ENCODE results near the gene BRME1.
A peak's percentile ranks its signal among the peaks of the same experiment; 100 is the strongest.

The BRME1 gene

DNA sequence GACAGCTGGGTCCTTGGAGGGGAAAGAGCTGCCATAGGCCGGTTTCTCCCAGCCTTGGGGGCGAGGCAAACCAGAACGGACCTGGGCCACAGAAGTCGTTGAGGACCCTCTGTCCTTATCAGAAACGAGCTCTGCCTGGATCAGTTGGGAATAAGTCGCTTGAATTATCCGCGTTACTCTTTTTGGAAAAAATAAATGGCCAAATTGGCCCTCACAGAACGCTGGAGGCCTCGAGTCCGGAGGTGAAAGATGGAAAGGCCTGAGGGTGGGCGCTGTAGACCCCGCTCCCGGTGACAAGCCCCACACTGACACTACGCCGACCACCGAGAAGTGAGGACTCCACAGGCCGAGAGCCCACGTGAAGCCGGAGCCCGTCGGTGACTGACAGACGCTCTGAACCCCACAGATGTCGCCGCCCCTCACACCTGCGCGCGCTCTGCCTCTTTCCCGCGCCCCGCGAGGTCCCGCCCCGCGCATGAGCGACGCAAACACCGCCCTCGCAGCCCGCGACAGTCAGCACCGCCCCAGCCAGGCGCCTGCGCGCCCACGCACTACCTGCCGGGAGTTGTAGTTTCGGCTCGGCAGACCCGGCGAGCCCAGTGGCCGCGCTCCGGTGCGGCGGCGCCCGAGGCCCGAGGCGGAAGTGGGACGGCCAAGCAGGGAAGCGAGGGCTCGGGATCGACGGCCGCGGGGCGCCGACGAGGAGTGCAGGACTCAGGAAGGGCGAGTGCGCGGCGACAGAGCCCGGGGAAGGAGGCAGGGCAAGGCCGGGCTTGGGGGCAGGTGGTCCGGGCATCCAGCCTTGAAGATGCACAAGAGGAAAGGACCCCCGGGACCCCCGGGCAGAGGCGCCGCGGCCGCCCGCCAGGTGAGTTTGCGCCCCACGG lies at the start of gene BRME1, which contains the start of gene CC2D1A:
BRME1 (minus strand) TSS at position 484 of the 887 bp plus-strand sequence. CDS start 1,225 bp downstream, outside the sequence.
CC2D1A (plus strand) TSS at position 568 of the 887 bp plus-strand sequence; CDS start at position 809, 241 bp downstream.
- DNase-seq (ENCODE audit: low read depth in 3 of 3, low spot score in 1 of 3), result peak; percentile 77 to 92 (median 88)

DNA sequence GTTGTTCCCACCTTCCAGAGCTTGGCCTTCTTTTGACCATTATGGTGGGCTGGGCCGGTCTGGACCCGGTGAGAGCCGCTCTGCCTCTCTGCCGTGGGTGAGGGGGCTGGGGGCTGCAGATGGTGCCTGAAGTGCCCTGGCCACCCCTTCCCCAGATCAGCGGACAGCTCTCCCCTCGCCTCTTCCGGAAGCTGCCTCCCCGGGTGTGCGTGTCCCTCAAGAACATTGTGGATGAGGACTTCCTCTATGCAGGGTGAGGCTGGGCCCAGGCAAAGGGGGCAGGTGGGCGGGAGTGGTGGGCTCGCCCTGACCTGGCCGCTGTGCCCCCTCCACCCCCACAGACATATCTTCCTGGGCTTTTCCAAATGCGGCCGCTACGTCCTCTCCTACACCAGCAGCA lies 48.3 kb upstream of the BRME1 start:
- no peak for DNase-seq (ENCODE audit: low read depth in 3 of 3, low spot score in 1 of 3)

DNA sequence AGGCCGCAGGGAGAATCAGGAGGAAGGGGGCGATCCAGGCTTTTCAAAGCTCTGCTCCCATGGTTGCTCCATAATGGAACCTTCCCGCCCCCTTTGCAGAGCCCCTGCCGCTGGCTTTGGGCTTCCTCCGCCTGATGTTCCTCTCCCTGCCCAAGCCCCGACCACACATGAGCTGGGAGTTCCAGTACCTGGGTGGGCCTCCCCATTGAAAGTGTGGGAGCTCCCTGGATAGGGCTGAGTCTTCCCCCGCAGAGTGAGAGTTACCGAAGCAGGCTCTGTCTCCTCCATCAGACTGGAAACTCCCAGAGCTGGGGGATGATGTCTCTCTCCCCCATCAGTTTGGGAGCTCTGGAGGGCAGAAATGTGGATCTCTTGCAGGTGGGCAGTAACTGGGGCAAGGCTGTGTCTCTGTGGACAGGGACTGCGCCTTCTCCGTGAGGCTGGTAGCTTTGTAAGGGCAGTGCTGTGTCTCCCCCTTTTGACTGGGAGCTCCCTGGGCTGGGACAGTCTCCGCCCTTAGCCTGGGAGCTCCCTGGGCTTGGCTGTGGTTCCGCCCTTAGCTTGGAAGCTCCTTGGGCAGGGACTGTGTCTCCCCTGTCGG lies 47.1 kb upstream of the BRME1 start:
- DNase-seq (ENCODE audit: low read depth in 3 of 3, low spot score in 1 of 3), result no peak

DNA sequence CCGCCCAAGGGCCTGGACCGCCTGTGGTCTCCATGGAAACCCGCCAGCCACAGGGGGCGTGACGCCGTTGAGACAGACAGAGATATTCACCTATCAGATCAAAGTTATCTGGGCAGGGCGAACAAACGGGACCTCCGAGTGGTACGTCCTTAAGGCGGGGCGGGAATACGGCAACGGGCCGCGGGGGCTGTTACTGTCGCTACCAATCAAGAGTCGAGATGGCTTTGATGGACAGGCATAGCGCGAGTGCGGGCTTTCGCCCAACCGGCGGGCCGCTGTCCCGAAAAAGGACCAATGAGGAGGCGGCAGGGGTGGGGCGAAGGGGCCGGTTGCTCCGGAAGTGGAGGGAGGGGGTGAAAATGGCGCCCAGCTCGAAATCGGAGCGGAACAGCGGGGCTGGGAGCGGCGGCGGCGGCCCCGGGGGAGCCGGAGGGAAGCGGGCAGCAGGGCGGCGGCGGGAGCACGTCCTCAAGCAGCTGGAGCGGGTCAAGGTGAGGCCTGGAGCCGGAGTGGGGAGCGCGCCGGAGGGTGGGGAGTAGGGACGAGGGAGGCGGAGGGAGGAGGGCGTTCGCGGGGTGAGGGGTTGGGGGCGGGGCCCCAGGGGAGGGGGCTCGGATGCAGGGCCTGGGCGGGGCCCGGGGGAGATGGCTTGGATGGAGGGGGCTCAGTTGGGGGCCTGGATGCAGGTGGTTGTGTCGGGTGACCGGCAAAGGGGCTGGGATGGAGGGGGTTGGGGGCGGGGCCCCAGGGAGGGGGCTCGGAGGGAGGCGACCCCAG lies 46.4 kb upstream of the BRME1 start, which contains the start of gene DCAF15:
DCAF15 (plus strand) TSS at position 356 of the 777 bp plus-strand sequence; CDS start at position 360, 4 bp downstream.
- DNase-seq (ENCODE audit: low read depth in 3 of 3, low spot score in 1 of 3), result peak; percentile 93 to 99 (median 95)

DNA sequence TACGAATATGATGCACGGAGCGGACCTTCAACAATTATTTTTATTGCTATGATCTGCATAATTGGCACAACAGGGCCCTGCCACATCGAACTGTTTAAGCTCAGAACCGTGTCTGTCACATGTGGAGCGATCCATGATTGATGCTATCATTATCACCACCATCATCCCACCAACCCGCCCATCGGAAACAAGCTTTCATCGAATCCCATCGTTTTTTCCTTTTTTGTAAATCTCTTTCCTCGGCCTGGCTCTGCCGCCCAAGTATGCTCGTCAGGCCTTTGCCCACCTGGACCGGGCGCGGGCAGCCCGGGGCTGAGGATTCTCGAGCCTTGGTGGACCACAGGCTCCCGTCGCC lies 45.9 kb upstream of the BRME1 start:
- no peak for DNase-seq (ENCODE audit: low read depth in 3 of 3, low spot score in 1 of 3)

DNA sequence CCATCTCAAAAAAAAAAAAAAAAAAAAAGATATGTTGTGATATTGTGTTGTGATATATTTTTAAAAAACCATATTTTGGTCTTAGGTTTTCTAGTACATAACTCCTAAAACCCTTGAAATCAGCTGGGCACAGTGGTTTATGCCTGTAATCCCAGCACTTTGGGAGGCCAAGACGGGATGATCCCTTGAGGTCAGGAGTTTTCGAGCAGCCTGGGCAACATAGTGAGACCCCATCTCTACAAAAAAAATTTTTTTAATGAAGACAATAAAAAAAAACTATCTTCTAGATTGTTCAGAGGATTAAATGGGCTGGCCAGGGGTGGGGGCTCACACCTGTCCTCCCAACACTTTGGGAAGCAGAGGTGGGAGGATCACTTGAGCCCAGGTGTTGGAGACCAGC lies 45.1 kb upstream of the BRME1 start:
- no peak for DNase-seq (ENCODE audit: low read depth in 3 of 3, low spot score in 1 of 3)

DNA sequence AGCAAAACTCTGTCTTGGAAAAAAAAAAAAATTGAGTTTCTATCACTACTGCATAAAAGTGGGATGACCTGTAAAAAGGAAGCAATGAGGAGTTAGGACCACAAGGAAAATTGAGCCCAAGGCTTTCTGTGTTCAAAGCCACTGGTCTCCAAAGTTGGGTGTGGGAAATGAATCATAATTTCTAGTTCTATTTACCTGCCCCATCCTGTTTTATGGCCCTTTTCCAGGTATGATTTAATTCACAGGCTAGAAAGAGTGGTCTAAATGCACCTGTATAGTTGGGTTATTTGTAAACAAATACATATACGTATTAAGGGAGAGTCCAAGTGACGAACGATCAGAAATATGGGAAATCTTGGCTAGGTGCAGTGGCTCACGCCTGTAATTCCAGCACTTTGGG lies 40.5 kb upstream of the BRME1 start:
- DNase-seq (ENCODE audit: low read depth in 3 of 3, low spot score in 1 of 3), result no peak

DNA sequence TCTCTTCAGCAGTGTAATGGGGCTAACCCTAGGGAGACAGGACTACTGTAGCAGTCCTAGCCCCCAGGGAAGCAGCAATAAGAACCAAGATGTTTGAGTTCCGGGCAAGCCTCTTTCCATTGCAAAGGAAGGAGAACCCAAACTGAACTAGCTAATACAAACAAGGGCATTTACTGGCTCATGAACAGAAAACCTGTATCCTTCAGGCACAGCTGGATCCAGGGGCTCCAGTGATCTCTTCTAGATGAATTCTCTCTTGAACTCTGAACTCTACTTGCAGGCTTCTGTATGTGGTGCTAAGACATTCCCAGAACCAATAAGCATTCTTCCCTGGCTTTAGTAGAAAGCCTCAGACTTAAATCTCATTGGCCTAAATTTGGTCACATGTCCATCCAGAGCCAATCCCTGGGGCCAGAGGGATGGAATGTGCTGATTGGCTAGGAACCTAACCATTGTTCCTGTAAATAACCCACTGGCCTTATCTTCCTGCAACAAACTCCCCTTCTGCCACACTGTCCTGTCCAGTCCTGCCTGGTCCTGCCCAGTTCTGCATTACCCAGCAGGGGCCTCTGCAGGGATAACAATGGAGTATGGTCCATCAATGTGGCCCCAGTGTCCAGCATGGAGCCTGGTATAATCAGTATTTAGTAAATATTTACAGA lies 36.2 kb upstream of the BRME1 start:
- no peak for DNase-seq (ENCODE audit: low read depth in 3 of 3, low spot score in 1 of 3)

DNA sequence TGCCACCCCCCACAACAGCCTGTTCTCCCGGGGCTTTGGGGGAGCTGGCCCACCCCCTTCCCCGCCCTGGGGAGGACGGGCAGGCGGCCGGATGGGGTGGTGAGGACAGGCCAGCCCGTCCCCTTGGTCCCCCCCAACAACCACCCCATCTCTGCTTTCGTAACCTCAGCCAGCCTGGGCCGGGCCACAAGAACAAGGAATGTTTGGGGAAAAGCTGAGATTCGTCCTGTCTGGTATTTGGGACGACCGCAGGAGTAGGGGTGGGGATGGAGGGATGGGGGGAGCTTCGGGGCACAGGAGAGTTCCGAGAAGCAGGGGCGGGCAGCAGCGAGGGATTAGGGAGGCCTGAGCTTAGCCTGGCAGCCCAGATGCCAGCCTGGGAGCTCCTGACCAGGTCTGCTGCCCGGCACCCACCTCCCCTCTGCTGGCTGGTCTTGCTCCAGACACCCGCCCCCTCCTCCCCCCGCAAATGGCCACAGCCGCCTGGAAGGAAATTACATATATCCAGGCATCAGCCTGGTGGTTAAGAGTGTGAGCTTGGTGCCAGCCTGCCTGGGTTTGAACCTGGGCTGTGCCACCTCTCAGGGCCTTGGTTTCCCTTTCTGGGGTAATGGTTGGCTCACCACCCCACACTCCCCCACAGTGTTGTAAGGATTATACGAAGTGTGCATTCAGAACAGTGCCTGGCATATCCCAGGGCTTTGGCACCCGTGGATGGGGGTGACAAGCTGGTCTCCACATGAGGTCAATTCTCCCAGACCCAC lies 32.6 kb upstream of the BRME1 start, which contains the start of gene PODNL1:
PODNL1 (minus strand) TSS at position 117 of the 764 bp plus-strand sequence. CDS start 236 bp downstream, outside the sequence.
- DNase-seq (ENCODE audit: low read depth in 3 of 3, low spot score in 1 of 3), result no peak

DNA sequence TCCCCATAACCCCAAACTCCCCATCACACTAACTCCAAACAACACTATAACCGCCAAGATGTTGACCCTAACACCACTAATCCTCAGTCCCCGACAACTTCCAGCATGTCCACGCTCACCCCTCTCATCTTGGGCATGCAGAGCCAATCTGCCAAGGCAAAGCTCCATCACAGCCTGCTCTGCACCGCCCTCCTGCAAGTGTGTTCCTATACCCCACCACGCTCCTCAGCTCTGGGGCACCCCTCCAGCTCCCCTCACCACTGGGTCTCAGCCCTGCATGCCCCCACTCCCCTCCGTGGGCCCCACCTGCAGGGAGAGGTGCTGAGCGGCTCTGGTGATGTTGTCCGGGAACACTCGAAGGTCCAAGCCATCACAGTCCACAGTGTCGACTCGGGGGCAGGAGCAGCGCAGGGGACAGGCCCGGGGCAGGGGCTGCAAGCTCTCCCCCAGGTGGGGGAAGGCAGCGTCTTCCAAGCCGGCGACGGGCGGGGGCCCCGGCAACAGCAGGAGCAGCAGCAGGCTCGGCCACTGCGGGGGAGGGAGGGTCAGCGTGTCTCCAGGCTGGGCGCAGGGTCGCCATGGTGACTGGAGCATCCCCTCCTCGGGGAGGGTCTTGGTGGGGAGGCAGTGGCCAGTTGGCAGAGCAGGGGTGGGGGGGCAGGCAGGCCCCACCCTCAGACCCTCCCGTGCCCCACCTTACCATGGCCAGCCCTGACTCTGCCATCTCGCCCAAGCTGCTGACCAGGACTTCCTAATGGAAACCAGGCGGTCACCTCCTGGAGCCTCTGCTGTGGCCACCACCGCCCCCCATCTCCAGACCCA lies 31.8 kb upstream of the BRME1 start:
- no peak for DNase-seq (ENCODE audit: low read depth in 3 of 3, low spot score in 1 of 3)

DNA sequence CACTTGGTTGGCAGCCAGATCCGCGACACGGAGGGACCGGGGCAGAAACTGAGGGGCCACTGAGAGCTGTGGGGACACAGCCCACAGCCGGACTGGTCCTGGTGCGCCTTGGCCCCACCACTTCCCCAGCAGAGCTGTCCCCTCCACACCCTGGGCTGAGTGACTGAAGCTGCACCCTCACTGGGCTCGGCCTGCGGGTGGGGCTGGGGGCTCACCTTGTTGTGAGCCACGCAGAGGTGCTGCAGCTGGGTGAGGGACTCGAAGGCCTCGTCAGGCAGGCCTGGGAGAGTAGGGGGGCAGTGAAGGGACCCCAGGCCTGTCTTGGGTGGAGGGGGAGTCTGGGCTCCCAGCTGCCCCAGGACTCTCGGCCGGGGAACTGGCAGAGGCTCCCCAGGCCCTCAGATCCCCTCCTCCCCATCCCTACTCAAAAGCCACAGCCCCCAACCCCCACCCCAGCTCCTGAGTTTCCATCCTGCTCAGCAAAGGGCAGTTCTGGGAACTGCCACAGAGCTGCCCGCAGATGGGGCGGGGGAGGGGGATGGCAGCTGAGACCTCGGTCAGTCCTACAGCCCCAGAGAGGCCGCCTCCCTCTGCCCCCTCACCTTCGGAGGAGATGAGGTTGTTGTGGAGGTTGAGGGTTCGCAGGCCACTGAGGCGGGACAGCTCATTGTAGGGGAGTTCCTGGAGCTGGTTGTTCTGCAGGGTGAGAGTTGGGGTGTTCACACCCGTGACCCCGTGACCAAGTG lies 30.0 kb upstream of the BRME1 start:
- DNase-seq (ENCODE audit: low read depth in 3 of 3, low spot score in 1 of 3), result no peak

DNA sequence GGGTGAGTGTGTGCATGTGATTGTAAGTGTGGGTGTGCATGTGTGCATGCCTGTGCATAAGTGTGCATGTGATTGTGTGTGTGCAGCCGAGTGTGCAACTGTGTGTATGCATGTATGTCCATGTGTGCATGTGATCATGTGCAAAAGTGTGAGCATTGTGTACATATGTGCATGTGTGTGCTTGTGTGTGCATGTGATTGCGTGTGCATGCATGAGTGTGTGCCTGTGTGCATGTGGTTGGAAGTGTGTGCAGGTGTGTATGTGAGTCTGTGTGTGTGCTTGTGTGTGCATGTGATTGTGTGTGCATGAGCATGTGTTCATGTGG lies 28.8 kb upstream of the BRME1 start:
- DNase-seq (ENCODE audit: low read depth in 3 of 3, low spot score in 1 of 3), result no peak

DNA sequence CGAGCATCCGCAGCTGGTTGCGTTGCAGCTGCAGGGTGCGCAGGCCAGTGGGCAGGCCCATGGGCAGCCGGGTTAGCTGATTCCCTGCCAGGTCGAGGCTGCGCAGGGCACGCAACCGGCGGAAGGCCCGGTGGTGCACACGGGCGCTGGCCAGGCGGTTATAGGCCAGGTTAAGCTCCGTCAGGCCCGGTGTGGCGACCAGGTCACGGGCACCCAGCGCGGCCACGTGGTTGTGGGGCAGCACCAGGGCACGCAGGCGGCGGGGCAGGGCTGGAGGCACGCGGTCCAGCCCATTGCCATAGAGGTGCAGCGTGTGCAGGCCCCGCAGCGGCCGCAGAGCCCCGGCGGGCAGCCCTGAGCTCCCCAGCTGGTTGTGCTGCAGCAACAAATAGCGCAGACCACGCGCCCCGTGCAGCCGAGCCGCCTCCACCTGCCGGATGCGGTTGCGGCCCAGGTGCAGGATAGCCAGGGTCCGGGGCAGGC lies 27.0 kb upstream of the BRME1 start:
- DNase-seq (ENCODE audit: low read depth in 3 of 3, low spot score in 1 of 3), result no peak

DNA sequence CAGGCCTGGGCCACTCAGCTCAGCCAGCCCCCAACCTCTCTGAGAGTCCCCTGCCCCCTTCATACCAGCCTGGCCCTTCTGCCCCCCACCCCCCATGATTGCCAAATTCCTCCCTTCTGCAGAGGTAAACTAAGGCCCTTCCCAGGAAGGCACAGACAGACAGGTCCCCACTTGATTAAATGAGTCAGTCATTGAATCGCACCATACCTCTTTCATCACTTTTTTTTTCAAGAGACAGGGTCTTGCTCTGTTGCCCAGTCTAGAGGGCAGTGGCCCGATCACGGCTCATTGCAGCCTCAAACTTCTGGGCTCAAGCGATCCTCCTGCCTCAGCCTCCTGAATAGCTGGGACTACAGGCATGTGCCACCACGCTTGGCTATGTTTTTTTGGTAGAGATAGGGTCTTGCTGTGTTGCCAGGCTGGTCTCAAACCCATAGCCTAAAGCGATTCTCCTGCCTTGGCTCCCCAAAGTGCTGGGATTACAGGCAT lies 26.3 kb upstream of the BRME1 start:
- no peak for DNase-seq (ENCODE audit: low read depth in 3 of 3, low spot score in 1 of 3)

DNA sequence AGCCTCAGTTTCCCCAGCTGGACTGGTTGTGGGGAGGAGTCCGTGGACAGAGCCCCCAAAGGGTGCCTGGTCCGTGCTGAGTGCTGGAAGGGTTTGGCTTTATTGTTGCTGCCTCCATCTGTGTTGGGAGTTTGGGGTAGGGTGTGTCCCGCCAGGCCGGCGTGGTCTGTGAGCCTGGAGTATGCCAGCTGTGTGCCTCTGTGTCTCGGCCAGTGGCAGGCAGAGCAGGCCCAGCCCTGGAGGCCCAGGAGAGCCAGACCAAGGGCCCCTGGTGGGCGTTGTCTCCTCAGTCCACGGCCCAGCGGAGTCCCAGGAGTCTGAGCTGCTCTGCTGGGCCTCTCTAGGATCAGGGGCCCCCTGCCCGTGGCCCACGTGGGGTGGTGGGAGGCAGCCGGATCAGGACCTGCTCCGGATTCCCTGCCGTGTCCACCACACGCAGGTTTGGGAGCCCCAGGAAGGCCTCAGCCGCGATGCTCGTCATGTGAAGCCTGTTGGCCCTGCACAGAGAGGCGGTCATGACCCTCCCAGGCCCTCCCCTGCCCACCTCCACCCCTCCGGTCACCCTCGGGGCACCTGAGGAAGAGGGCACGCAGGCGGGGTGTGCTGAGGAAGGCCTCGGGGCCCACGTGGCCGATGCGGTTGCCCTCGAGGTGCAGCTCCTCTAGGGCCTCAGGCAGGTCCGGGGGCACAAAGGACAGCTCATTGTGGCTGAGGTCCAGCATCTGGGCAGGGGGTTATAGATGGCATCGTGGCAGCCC lies 25.7 kb upstream of the BRME1 start:
- DNase-seq (ENCODE audit: low read depth in 3 of 3, low spot score in 1 of 3), result no peak

DNA sequence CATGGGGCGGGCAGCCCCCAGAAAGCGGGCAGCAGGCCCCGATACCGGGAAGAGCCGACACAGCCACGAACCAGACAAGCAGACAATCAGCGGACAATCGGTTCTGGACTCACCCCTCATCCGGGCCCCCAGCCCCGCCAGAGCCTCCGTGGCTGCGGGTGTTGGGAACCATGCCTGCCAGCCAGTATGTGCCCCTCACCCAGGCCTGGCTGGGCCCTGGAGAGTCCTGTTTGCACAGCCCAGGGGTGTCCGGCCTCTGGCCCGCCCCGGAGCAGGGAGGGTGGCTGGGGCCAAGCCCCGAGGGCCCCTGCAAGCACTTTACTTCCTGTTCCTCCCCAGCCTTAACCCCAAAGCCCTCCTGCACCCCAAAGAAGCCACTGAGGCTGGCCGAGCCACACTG lies 24.5 kb upstream of the BRME1 start:
- no peak for DNase-seq (ENCODE audit: low read depth in 3 of 3, low spot score in 1 of 3)

DNA sequence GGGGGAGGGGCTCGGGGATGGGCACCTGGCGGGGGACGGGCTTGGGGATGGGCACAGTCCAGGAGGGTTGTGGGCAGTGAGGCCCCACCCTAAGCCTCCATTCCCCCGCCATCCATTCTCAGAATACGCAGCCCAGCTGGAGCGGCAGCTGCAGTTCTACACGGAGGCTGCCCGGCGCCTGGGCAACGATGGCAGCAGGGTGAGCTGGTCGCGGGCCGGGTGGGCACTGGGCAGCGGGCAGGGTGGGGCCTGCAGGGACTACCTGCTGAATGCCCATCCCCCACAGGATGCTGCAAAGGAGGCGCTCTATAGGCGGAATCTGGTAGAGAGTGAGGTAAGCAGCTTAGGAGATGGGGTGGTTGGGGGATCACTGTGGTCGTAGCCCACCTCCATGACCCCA lies 24.0 kb upstream of the BRME1 start:
- no peak for DNase-seq (ENCODE audit: low read depth in 3 of 3, low spot score in 1 of 3)

DNA sequence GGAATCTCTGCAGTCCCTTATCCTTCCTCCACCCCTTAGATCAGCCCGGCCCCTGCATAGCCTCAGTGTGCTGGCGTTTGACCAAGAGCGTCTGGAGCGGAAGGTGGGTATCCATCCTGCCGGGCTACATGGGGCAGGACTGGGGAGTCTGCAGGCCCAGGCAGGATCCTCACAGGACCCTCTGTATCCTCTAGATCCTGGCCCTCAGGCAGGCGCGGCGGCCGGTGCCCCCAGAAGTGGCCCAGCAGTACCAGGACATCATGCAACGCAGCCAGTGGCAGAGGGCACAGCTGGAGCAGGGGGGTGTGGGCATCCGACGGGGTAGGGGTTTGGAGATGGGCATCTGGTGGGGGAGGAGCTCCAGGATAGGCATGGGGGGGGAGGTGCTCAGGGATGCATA lies 23.4 kb upstream of the BRME1 start:
- DNase-seq (ENCODE audit: low read depth in 3 of 3, low spot score in 1 of 3), result no peak
